Anterior cingulate cortex (tissue), 58 donors: Measurements from ENCODE around the gene ACTL7B.

ENCODE experiments used
- DNase-seq, 58 donors: peaks; one replicate each; lab custom pipeline; 2025; lab: John Stamatoyannopoulos, UW

The ACTL7B gene

GRCh38 chr9:108874058-108874788 lies 18.4 kb upstream of the ACTL7B start:
- no peak for DNase-seq

GRCh38 chr9:108869092-108869725 lies 13.4 kb upstream of the ACTL7B start:
- DNase-seq = no peak

- DNase-seq = no peak
Measured at GRCh38 chr9:108867829-108868228, 12.0 kb upstream of the ACTL7B start.

- no peak for DNase-seq
Measured at GRCh38 chr9:108867116-108867515, 11.3 kb upstream of the ACTL7B start.

GRCh38 chr9:108866001-108866420 lies 10.2 kb upstream of the ACTL7B start:
- DNase-seq = no peak

GRCh38 chr9:108865037-108865436 lies 9.3 kb upstream of the ACTL7B start:
- DNase-seq = no peak

- DNase-seq = no peak
Measured at GRCh38 chr9:108864446-108864845, 8.7 kb upstream of the ACTL7B start.

GRCh38 chr9:108863891-108864290 lies 8.1 kb upstream of the ACTL7B start:
- no peak for DNase-seq

GRCh38 chr9:108861997-108862396 lies 6.2 kb upstream of the ACTL7B start, which contains the start of gene ACTL7A:
Gene ACTL7A (plus strand): TSS chr9:108862266. CDS start chr9:108862323, 57 bp downstream.
- DNase-seq = no peak

GRCh38 chr9:108861464-108861863 lies 5.7 kb upstream of the ACTL7B start:
- DNase-seq = no peak

- DNase-seq = no peak
Measured at GRCh38 chr9:108860764-108861163, 5.0 kb upstream of the ACTL7B start.

- DNase-seq = no peak
Measured at GRCh38 chr9:108860354-108860753, 4.6 kb upstream of the ACTL7B start.

- DNase-seq = no peak
Measured at GRCh38 chr9:108859459-108860114, 3.8 kb upstream of the ACTL7B start.

GRCh38 chr9:108857572-108857971 lies 1.8 kb upstream of the ACTL7B start:
- no peak for DNase-seq

GRCh38 chr9:108855529-108855886 lies 278 bp downstream of the ACTL7B start:
- DNase-seq = no peak

- DNase-seq = no peak
Measured at GRCh38 chr9:108854641-108855528, 901 bp downstream of the ACTL7B start.

GRCh38 chr9:108854094-108854493 lies 1.7 kb downstream of the ACTL7B start:
- DNase-seq = no peak

GRCh38 chr9:108852079-108852478 lies 3.7 kb downstream of the ACTL7B start:
- no peak for DNase-seq

GRCh38 chr9:108851138-108851537 lies 4.6 kb downstream of the ACTL7B start:
- DNase-seq = no peak

GRCh38 chr9:108850293-108850897 lies 5.4 kb downstream of the ACTL7B start:
- no peak for DNase-seq
